IMR-90 (cell line): ENCODE data around the gene OTOGL.

Experiments used
- BHLHE40 ChIP-seq: fragments of 150-350 bp; IDR thresholded peaks from 2 replicates; pipeline ENCODE4 v1.6.1; 2016; ENCODE audit warnings: mild to moderate bottlenecking, low read depth, low read length
- CEBPB ChIP-seq: IDR thresholded peaks from 2 replicates; pipeline ENCODE4 v1.6.1; 2012; ENCODE audit warnings: low read depth, low read length, improper control_type of control experiment
- CHD1 ChIP-seq: IDR thresholded peaks from 2 replicates; pipeline ENCODE4 v1.6.1; 2012; ENCODE audit warnings: low read depth, low read length, improper control_type of control experiment
- FOS ChIP-seq: fragments of 150-350 bp; IDR thresholded peaks from 2 replicates; pipeline ENCODE4 v1.6.1; 2016; ENCODE audit warnings: low read depth, low read length
- MAFK ChIP-seq: IDR thresholded peaks from 2 replicates; pipeline ENCODE4 v1.6.1; 2012; ENCODE audit warnings: low read depth, low read length, improper control_type of control experiment
- MXI1 ChIP-seq: IDR thresholded peaks from 2 replicates; pipeline ENCODE4 v1.6.1; 2012; ENCODE audit warnings: low read depth, mild to moderate bottlenecking, low read length, moderate library complexity, borderline replicate concordance
- POLR2A ChIP-seq: IDR thresholded peaks from 2 replicates; pipeline ENCODE4 v1.6.1; 2012; ENCODE audit warnings: mild to moderate bottlenecking, low read depth, low read length
- RAD21 ChIP-seq: IDR thresholded peaks from 2 replicates; pipeline ENCODE4 v1.6.1; 2012; ENCODE audit warnings: low read length, improper control_type of control experiment
- RCOR1 ChIP-seq: IDR thresholded peaks from 2 replicates; pipeline ENCODE4 v1.6.1; 2012; ENCODE audit warnings: mild to moderate bottlenecking, low read length, improper control_type of control experiment; ENCODE audit not compliant: insufficient replicate concordance
- RFX5 ChIP-seq: IDR thresholded peaks from 2 replicates; pipeline ENCODE4 v1.8.0; 2012; ENCODE audit warnings: low read depth, mild to moderate bottlenecking, low read length, moderate library complexity
- SMC3 ChIP-seq: fragments of 150-350 bp; IDR thresholded peaks from 2 replicates; pipeline ENCODE4 v1.6.1; 2016; ENCODE audit warnings: low read depth, mild to moderate bottlenecking, antibody characterized with exemption, low read length, moderate library complexity
- TF ChIP-seq, protein P1 (sequence below): conservative IDR thresholded peaks from 2 replicates; pipeline ENCODE4 v1.5.1; 2012; ENCODE audit warnings: mild to moderate bottlenecking, low read depth, low read length, improper control_type of control experiment
- TF ChIP-seq, protein P2 (sequence below): fragments of 150-350 bp; IDR thresholded peaks from 2 replicates; pipeline ENCODE4 v1.6.1; 2016; ENCODE audit warnings: low read depth, mild to moderate bottlenecking, low read length, moderate library complexity, borderline replicate concordance
- TF ChIP-seq, protein P3 (sequence below): fragments of 150-350 bp; IDR thresholded peaks from 2 replicates; pipeline ENCODE4 v1.6.1; 2017; ENCODE audit warnings: mild to moderate bottlenecking, antibody characterized with exemption, low read length, low read depth

DNA sequence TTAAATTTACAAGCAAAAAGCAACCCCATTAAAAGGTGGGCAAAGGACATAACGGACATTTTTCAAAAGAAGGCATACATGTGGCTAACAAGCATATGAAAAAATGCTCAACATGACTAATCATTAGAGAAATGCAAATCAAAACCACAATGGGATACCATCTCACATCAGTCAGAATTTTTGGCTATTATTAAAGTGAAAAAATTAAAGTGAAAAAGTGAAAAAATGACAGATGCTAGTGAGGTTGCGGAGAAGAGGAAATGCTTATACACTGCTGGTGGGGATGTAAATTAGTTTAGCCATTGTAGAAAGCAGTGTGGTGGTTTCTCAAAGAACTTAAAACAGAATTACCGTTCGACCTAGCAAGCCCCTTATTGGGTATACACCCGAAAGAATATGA lies 7.9 kb downstream of the OTOGL start:
- TF ChIP-seq, protein P1, sequence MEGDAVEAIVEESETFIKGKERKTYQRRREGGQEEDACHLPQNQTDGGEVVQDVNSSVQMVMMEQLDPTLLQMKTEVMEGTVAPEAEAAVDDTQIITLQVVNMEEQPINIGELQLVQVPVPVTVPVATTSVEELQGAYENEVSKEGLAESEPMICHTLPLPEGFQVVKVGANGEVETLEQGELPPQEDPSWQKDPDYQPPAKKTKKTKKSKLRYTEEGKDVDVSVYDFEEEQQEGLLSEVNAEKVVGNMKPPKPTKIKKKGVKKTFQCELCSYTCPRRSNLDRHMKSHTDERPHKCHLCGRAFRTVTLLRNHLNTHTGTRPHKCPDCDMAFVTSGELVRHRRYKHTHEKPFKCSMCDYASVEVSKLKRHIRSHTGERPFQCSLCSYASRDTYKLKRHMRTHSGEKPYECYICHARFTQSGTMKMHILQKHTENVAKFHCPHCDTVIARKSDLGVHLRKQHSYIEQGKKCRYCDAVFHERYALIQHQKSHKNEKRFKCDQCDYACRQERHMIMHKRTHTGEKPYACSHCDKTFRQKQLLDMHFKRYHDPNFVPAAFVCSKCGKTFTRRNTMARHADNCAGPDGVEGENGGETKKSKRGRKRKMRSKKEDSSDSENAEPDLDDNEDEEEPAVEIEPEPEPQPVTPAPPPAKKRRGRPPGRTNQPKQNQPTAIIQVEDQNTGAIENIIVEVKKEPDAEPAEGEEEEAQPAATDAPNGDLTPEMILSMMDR: no peak
- TF ChIP-seq, protein P2, sequence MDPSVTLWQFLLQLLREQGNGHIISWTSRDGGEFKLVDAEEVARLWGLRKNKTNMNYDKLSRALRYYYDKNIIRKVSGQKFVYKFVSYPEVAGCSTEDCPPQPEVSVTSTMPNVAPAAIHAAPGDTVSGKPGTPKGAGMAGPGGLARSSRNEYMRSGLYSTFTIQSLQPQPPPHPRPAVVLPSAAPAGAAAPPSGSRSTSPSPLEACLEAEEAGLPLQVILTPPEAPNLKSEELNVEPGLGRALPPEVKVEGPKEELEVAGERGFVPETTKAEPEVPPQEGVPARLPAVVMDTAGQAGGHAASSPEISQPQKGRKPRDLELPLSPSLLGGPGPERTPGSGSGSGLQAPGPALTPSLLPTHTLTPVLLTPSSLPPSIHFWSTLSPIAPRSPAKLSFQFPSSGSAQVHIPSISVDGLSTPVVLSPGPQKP: no peak
- TF ChIP-seq POLR2A: no peak
- TF ChIP-seq SMC3: no peak
- TF ChIP-seq BHLHE40: no peak
- TF ChIP-seq FOS: no peak
- TF ChIP-seq RFX5: no peak
- no peak for TF ChIP-seq CEBPB
- TF ChIP-seq MAFK: no peak
- TF ChIP-seq CHD1: no peak
- no peak for TF ChIP-seq RAD21
- TF ChIP-seq RCOR1: no peak
- TF ChIP-seq, protein P3, sequence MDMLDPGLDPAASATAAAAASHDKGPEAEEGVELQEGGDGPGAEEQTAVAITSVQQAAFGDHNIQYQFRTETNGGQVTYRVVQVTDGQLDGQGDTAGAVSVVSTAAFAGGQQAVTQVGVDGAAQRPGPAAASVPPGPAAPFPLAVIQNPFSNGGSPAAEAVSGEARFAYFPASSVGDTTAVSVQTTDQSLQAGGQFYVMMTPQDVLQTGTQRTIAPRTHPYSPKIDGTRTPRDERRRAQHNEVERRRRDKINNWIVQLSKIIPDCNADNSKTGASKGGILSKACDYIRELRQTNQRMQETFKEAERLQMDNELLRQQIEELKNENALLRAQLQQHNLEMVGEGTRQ: no peak
- no peak for TF ChIP-seq MXI1
